Calu3 (cell line): Measurements from ENCODE around the gene SORD. TPM values are rescaled to one million over a fixed set of nuclear protein-coding genes. Genes with fewer than 3 reads are reported as not detected.
A peak's percentile ranks its signal among the peaks of the same experiment; 100 is the strongest.

ENCODE experiments used
- BruUV-seq: library from RNA; stranded (reverse); fragments of 400-500 nt; replicated peaks from 2 replicates; lab custom pipeline; 2021; lab: Mats Ljungman, UMichigan
- CTCF ChIA-PET: fragments of 300-600 bp; sonication (Branson Sonifier 250); formaldehyde crosslinking; loops from one replicate; lab custom pipeline; 2022; ENCODE audit warnings: antibody characterized with exemption; lab: Charles Lee
- DNase-seq: peaks from one replicate; pipeline ENCODE4 v3.0.0; 2022
- H3K27ac Mint-ChIP-seq: one replicate; pipeline ENCODE4 v1.8.0; 2022; ENCODE audit warnings: mixed read lengths; ENCODE audit not compliant: unreplicated experiment
- H3K27me3 Mint-ChIP-seq: one replicate; pipeline ENCODE4 v1.8.0; 2022; ENCODE audit warnings: mixed read lengths; ENCODE audit not compliant: unreplicated experiment
- H3K36me3 Mint-ChIP-seq: one replicate; pipeline ENCODE4 v1.8.0; 2022; ENCODE audit warnings: mild to moderate bottlenecking, moderate library complexity, mixed read lengths; ENCODE audit not compliant: insufficient read depth, unreplicated experiment
- H3K4me1 Mint-ChIP-seq: one replicate; pipeline ENCODE4 v1.8.0; 2022; ENCODE audit warnings: mild to moderate bottlenecking, low read depth, mixed read lengths; ENCODE audit not compliant: unreplicated experiment
- H3K4me3 Mint-ChIP-seq: one replicate; pipeline ENCODE4 v1.8.0; 2022; ENCODE audit warnings: mild to moderate bottlenecking, low read depth, moderate library complexity, mixed read lengths; ENCODE audit not compliant: unreplicated experiment
- H3K9me3 Mint-ChIP-seq: one replicate; pipeline ENCODE4 v1.8.0; 2022; ENCODE audit warnings: low read depth, mixed read lengths; ENCODE audit not compliant: unreplicated experiment
- intact Hi-C: fragments of 100-400 bp; cut with micrococcal nuclease; formaldehyde crosslinking; loops from one replicate; pipeline ENCODE4 v1.10.0; 2022; ENCODE audit not compliant: unreplicated experiment
- total RNA-seq: library from RNA; stranded (reverse); gene quantifications from 2 replicates; pipeline ENCODE4 v1.2.3, GENCODE V29; 2022
- TF ChIP-seq, protein P1 (sequence below): fragments of 200-600 bp; IDR thresholded peaks from one replicate; pipeline ENCODE4 v1.8.0; 2022; ENCODE audit warnings: antibody characterized with exemption; ENCODE audit not compliant: unreplicated experiment

The SORD gene
- total RNA-seq, 1 experiment from 2014 or later: 39.1 TPM

GRCh38 chr15:45111390-45112142 lies 88.6 kb downstream of the SORD start:
- no peaks in the 10 kb centered on the region for H3K9me3 Mint-ChIP-seq
- H3K4me3 Mint-ChIP-seq: peak overlapping the region; percentile 60
- CTCF ChIA-PET: no interaction called here
- peaks cover 79% of the 10 kb centered on the region for H3K27me3 Mint-ChIP-seq
- peaks cover 15% of the 10 kb centered on the region for H3K4me1 Mint-ChIP-seq
- H3K27ac Mint-ChIP-seq: no peak overlapping the region
- TF ChIP-seq, protein P1, sequence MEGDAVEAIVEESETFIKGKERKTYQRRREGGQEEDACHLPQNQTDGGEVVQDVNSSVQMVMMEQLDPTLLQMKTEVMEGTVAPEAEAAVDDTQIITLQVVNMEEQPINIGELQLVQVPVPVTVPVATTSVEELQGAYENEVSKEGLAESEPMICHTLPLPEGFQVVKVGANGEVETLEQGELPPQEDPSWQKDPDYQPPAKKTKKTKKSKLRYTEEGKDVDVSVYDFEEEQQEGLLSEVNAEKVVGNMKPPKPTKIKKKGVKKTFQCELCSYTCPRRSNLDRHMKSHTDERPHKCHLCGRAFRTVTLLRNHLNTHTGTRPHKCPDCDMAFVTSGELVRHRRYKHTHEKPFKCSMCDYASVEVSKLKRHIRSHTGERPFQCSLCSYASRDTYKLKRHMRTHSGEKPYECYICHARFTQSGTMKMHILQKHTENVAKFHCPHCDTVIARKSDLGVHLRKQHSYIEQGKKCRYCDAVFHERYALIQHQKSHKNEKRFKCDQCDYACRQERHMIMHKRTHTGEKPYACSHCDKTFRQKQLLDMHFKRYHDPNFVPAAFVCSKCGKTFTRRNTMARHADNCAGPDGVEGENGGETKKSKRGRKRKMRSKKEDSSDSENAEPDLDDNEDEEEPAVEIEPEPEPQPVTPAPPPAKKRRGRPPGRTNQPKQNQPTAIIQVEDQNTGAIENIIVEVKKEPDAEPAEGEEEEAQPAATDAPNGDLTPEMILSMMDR: no peak
- BruUV-seq: no TSS peak
- no peaks in the 10 kb centered on the region for H3K36me3 Mint-ChIP-seq
- intact Hi-C loops: no loop called here
- DNase-seq: no peak

DNA sequence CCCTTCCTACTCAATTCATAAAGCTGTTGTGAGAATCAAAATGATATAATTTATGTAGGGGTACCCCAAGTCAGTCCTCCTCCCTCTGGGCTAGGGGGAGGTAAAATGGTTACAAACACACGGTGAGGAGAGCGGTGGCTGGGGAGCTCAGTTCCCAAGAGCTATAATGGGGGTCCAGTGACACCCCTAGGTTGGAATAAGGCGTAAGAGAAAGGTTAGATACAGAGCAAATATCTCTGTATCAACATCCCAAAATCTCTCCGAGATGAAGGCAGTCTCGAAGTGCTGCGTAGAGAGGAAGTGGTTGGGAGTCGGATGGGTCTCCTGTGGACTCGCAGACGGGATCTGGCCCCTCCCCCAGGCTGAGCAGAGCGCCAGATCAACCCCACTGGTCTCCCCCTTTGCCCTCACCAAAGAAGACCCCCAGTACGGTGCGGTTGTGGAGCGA lies 89.2 kb downstream of the SORD start:
- TF ChIP-seq, protein P1: no peak
- intact Hi-C loops: no loop called here
- H3K4me1 Mint-ChIP-seq: peaks cover 15% of the 10 kb centered on the region
- no peaks in the 10 kb centered on the region for H3K36me3 Mint-ChIP-seq
- H3K27me3 Mint-ChIP-seq: peaks cover 77% of the 10 kb centered on the region
- H3K4me3 Mint-ChIP-seq: peak overlapping the region; percentile 60
- no TSS peak for BruUV-seq
- H3K9me3 Mint-ChIP-seq: no peaks in the 10 kb centered on the region
- CTCF ChIA-PET: interaction anchor here (1.9 kb wide), 1 partner anchor 10 kb away, joined by 4 read pairs; no protein-coding TSS in a partner anchor
- H3K27ac Mint-ChIP-seq: no peak overlapping the region
- no peak for DNase-seq

DNA sequence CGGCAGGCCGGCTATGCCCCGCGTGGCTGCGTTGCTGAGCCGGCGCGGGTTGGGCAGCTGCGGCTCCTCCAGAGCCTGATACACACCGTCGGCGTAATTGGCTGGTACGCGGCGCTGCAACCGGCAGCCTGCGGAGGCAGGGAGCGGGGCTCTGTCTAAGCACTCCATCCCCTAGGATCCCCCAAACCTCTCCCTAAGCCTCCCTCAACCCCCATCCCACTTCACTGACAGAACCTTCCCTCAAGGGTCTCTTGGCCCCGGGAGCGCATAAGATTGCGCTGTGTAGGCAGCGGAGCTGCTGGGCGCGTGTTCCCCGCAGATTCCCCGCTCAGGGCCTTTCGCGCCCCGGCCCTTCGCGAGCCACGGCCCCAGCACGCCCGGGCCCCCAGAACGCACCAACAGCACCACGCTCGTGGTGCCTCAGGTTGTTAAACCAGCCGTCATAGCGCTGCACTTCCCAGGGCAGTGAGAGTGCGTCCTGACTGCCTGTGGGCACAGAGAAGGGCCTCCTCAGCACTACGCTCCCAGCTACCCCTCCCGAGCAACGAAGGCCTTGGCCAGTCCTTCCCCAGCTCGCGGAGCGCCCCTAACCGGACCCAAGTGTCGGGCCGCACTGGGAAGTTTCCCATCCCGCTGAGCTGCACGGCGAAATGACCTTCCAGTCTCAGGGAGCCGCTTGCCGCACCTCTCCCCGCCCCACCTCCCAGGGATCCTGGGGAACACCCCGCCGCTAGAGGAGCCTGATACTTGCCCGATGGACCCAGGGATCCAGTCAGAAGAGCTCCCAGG lies 89.8 kb downstream of the SORD start:
- Mint-ChIP-seq H3K4me1 (peaks cover 16% of the 10 kb centered on the region), H3K27ac (no peak overlapping the region), H3K4me3 (peak overlapping the region; percentile 60), H3K36me3 (no peaks in the 10 kb centered on the region), H3K27me3 (peaks cover 77% of the 10 kb centered on the region), H3K9me3 (no peaks in the 10 kb centered on the region)
- TF ChIP-seq, protein P1: no peak
- intact Hi-C loops: no loop called here
- peak; percentile 10 for DNase-seq
- CTCF ChIA-PET: interaction anchor here (1.0 to 1.9 kb wide), 3 partner anchors 9 to 23 kb away, joined by 3 to 4 read pairs (median 3); no protein-coding TSS in a partner anchor
- BruUV-seq: no TSS peak

DNA sequence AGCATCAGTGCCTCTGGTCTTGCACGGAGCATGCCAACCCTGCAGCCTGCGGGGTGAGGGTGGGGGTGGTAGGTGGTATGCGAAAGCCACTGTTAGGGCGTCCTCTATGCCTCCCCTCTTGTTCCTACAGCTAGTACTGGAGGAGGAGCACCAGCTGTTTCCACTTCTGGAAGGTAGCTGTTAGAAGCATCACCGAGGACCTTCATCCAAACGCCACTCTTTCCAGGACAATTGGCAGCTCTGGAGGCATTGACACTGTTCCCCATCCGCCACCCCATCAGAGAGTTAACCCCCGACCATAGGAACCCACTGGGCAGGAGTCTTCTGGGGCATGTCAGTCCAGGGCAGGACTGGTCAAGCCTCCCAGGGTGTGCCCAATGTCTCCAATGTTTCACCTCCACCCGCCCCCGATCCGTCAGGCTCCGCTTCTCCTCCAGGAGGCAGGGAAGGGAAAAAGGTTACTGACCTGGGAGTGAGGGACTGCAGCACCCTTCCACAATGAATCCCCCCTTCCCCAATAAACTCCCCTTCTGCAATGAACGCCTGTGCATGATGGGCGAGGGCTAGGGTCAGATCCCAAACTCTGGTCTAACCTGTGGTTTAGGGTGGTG lies 90.5 kb downstream of the SORD start:
- TF ChIP-seq, protein P1: no peak

More for the DNA sequence above, 90.5 kb downstream of the SORD start:
- H3K4me1 Mint-ChIP-seq: peaks cover 23% of the 10 kb centered on the region
- no TSS peak for BruUV-seq
- no peak for DNase-seq
- no peaks in the 10 kb centered on the region for H3K36me3 Mint-ChIP-seq
- H3K9me3 Mint-ChIP-seq: no peaks in the 10 kb centered on the region
- peaks cover 81% of the 10 kb centered on the region for H3K27me3 Mint-ChIP-seq
- no peak overlapping the region for H3K27ac Mint-ChIP-seq
- peak overlapping the region; percentile 60 for H3K4me3 Mint-ChIP-seq
- CTCF ChIA-PET: interaction anchor here (1.0 to 1.9 kb wide), 3 partner anchors 9 to 23 kb away, joined by 3 to 4 read pairs (median 3); no protein-coding TSS in a partner anchor
- intact Hi-C loops: no loop called here
